Stimulated activated effector memory CD8-positive, alpha-beta T cell treated with anti-CD3 and anti-CD28 coated beads, Interleukin-12 subunit alpha, Interleukin-12 subunit beta, amount 100 ng/mL, for 72 hours (primary cell): ENCODE results near the gene GTF2H4.

Experiments used
- ATAC-seq: fragments of 150-1000 bp; cut with Tn5 transposase; 2 replicates; pipeline ENCODE4 v1.10.0; 2021
- DNase-seq, 2 donors: peaks; one replicate each; pipeline ENCODE4 v3.0.0; 2021 to 2022; ENCODE audit warnings: low spot score in 2 of 2
- H3K27ac Mint-ChIP-seq: one replicate; pipeline ENCODE4 v1.8.0; 2022; ENCODE audit warnings: mild to moderate bottlenecking, mixed read lengths
- H3K36me3 Mint-ChIP-seq: one replicate; pipeline ENCODE4 v1.8.0; 2022; ENCODE audit warnings: mild to moderate bottlenecking, mixed read lengths
- H3K4me1 Mint-ChIP-seq: one replicate; pipeline ENCODE4 v1.8.0; 2022; ENCODE audit warnings: mixed read lengths
- H3K4me3 Mint-ChIP-seq: one replicate; pipeline ENCODE4 v1.8.0; 2022; ENCODE audit warnings: mild to moderate bottlenecking, mixed read lengths
- H3K9me3 Mint-ChIP-seq: one replicate; pipeline ENCODE4 v1.8.0; 2022; ENCODE audit warnings: mixed read lengths

Gene GTF2H4

GRCh38 chr6:30879684-30880427, 28.2 kb upstream of the GTF2H4 start:
- peaks cover 37% of the 10 kb centered on the region for H3K4me1 Mint-ChIP-seq
- no peak overlapping the region for H3K4me3 Mint-ChIP-seq
- ATAC-seq (no peak), DNase-seq (no peak)
- H3K9me3 Mint-ChIP-seq = no peaks in the 10 kb centered on the region
- no peaks in the 10 kb centered on the region for H3K36me3 Mint-ChIP-seq
- no peak overlapping the region for H3K27ac Mint-ChIP-seq

GRCh38 chr6:30880698-30881252, 27.2 kb upstream of the GTF2H4 start:
- Mint-ChIP-seq H3K9me3 (no peaks in the 10 kb centered on the region), H3K4me3 (no peak overlapping the region), H3K4me1 (peaks cover 46% of the 10 kb centered on the region), H3K27ac (peak overlapping the region; percentile 23), H3K36me3 (no peaks in the 10 kb centered on the region)
- DNase-seq (no peak), ATAC-seq (no peak)

- DNase-seq = no peak
- H3K4me1 Mint-ChIP-seq = peaks cover 52% of the 10 kb centered on the region
- H3K9me3 Mint-ChIP-seq = no peaks in the 10 kb centered on the region
- H3K36me3 Mint-ChIP-seq = no peaks in the 10 kb centered on the region
- no peak overlapping the region for H3K4me3 Mint-ChIP-seq
- ATAC-seq = no peak
- peak overlapping the region; percentile 23 for H3K27ac Mint-ChIP-seq
Measured at GRCh38 chr6:30881392-30882203, 26.4 kb upstream of the GTF2H4 start.

- H3K9me3 Mint-ChIP-seq = no peaks in the 10 kb centered on the region
- ATAC-seq (no peak), DNase-seq (no peak)
- no peaks in the 10 kb centered on the region for H3K36me3 Mint-ChIP-seq
- H3K4me1 Mint-ChIP-seq = peaks cover 48% of the 10 kb centered on the region
- peak overlapping the region; percentile 73 for H3K4me3 Mint-ChIP-seq
- H3K27ac Mint-ChIP-seq = no peak overlapping the region
Measured at GRCh38 chr6:30882204-30882758, 25.7 kb upstream of the GTF2H4 start.

GRCh38 chr6:30882759-30883684, 25.0 kb upstream of the GTF2H4 start:
- DNase-seq (no peak), ATAC-seq (no peak)
- no peaks in the 10 kb centered on the region for H3K36me3 Mint-ChIP-seq
- H3K4me3 Mint-ChIP-seq = peak overlapping the region; percentile 73
- H3K4me1 Mint-ChIP-seq = peaks cover 40% of the 10 kb centered on the region
- no peaks in the 10 kb centered on the region for H3K9me3 Mint-ChIP-seq
- peak overlapping the region; percentile 87 for H3K27ac Mint-ChIP-seq

- no peaks in the 10 kb centered on the region for H3K36me3 Mint-ChIP-seq
- DNase-seq (peak in 1 of 2 donors; percentile 11), ATAC-seq (peak; percentile 72)
- H3K27ac Mint-ChIP-seq = peak within 1 kb of the TSS; percentile 87
- no peaks in the 10 kb centered on the region for H3K9me3 Mint-ChIP-seq
- H3K4me1 Mint-ChIP-seq = peaks cover 31% of the 10 kb centered on the region
- peak within 1 kb of the TSS; percentile 73 for H3K4me3 Mint-ChIP-seq
Measured at GRCh38 chr6:30883685-30884520, 24.1 kb upstream of the GTF2H4 start, which contains the start of gene DDR1. Gene DDR1 (plus strand): TSS chr6:30884519. CDS start chr6:30888730, 4,211 bp downstream.

- ATAC-seq = peak; percentile 75
- Mint-ChIP-seq H3K36me3 (no peaks in the 10 kb centered on the region), H3K4me1 (peaks cover 31% of the 10 kb centered on the region), H3K9me3 (no peaks in the 10 kb centered on the region), H3K27ac (peak overlapping the region; percentile 29), H3K4me3 (peak overlapping the region; percentile 73)
- DNase-seq = peak; percentile 42 to 60
Measured at GRCh38 chr6:30884521-30885480, 23.2 kb upstream of the GTF2H4 start.

GRCh38 chr6:30885481-30885998, 22.5 kb upstream of the GTF2H4 start:
- Mint-ChIP-seq H3K9me3 (no peaks in the 10 kb centered on the region), H3K4me3 (peak overlapping the region; percentile 73), H3K27ac (peak overlapping the region; percentile 29), H3K36me3 (no peaks in the 10 kb centered on the region), H3K4me1 (peaks cover 31% of the 10 kb centered on the region)
- no peak for DNase-seq
- no peak for ATAC-seq

- H3K36me3 Mint-ChIP-seq = no peaks in the 10 kb centered on the region
- H3K9me3 Mint-ChIP-seq = no peaks in the 10 kb centered on the region
- H3K4me1 Mint-ChIP-seq = peaks cover 31% of the 10 kb centered on the region
- H3K4me3 Mint-ChIP-seq = peak overlapping the region; percentile 73
- no peak for ATAC-seq
- no peak overlapping the region for H3K27ac Mint-ChIP-seq
- DNase-seq = no peak
Measured at GRCh38 chr6:30885999-30886896, 21.8 kb upstream of the GTF2H4 start.

GRCh38 chr6:30886897-30887255, 21.1 kb upstream of the GTF2H4 start:
- DNase-seq (no peak), ATAC-seq (no peak)
- H3K4me3 Mint-ChIP-seq = no peak overlapping the region
- H3K9me3 Mint-ChIP-seq = no peaks in the 10 kb centered on the region
- H3K4me1 Mint-ChIP-seq = peaks cover 31% of the 10 kb centered on the region
- H3K36me3 Mint-ChIP-seq = no peaks in the 10 kb centered on the region
- H3K27ac Mint-ChIP-seq = no peak overlapping the region

GRCh38 chr6:30887901-30888815, 19.8 kb upstream of the GTF2H4 start:
- Mint-ChIP-seq H3K9me3 (no peaks in the 10 kb centered on the region), H3K4me1 (peaks cover 28% of the 10 kb centered on the region), H3K36me3 (peaks cover 6% of the 10 kb centered on the region), H3K4me3 (no peak overlapping the region), H3K27ac (no peak overlapping the region)
- DNase-seq = no peak
- no peak for ATAC-seq
